PFSK-1 (cell line): Measurements from ENCODE around the gene RASAL2.

Experiments
- TAF1 ChIP-seq: IDR thresholded peaks from 2 replicates; pipeline ENCODE4 v1.6.1; 2012; ENCODE audit warnings: low read length, control low read depth, borderline replicate concordance; ENCODE audit not compliant: insufficient read depth
- TF ChIP-seq, protein P1 (sequence below), 2 experiments: IDR thresholded peaks; 2 replicates each; pipeline versions ENCODE4 v1.6.1 to v1.8.0; 2011 to 2012; ENCODE audit warnings: low read depth in 2 of 2, low read length in 2 of 2, control low read depth in 1 of 2, inconsistent platforms in 1 of 2, mild to moderate bottlenecking in 1 of 2, moderate library complexity in 1 of 2; ENCODE audit not compliant: insufficient read depth in 1 of 2

GRCh38 chr1:178076607-178077006 lies 17.3 kb upstream of the RASAL2 start:
- no peak for TF ChIP-seq TAF1
- TF ChIP-seq, protein P1, sequence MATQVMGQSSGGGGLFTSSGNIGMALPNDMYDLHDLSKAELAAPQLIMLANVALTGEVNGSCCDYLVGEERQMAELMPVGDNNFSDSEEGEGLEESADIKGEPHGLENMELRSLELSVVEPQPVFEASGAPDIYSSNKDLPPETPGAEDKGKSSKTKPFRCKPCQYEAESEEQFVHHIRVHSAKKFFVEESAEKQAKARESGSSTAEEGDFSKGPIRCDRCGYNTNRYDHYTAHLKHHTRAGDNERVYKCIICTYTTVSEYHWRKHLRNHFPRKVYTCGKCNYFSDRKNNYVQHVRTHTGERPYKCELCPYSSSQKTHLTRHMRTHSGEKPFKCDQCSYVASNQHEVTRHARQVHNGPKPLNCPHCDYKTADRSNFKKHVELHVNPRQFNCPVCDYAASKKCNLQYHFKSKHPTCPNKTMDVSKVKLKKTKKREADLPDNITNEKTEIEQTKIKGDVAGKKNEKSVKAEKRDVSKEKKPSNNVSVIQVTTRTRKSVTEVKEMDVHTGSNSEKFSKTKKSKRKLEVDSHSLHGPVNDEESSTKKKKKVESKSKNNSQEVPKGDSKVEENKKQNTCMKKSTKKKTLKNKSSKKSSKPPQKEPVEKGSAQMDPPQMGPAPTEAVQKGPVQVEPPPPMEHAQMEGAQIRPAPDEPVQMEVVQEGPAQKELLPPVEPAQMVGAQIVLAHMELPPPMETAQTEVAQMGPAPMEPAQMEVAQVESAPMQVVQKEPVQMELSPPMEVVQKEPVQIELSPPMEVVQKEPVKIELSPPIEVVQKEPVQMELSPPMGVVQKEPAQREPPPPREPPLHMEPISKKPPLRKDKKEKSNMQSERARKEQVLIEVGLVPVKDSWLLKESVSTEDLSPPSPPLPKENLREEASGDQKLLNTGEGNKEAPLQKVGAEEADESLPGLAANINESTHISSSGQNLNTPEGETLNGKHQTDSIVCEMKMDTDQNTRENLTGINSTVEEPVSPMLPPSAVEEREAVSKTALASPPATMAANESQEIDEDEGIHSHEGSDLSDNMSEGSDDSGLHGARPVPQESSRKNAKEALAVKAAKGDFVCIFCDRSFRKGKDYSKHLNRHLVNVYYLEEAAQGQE (IDR thresholded peaks at IDR 0.05; ENCODE audit: insufficient read depth in 1 of 2, low read depth in 2 of 2, low read length in 2 of 2) = no peak
